ENCODE measurements around the gene NPR1. TPM values are rescaled to one million over a fixed set of nuclear protein-coding genes. Genes with fewer than 3 reads are reported as not detected.
A peak's percentile ranks its signal among the peaks of the same experiment; 100 is the strongest.
"Not testable (repeated sequence)": the region's sequence is repeated elsewhere in the genome, so short reads cannot be mapped to it uniquely, and the experiment has no call there.

NPR1 gene
- total RNA-seq, 1 donor from 2014 or later, result 3.1 TPM

DNA sequence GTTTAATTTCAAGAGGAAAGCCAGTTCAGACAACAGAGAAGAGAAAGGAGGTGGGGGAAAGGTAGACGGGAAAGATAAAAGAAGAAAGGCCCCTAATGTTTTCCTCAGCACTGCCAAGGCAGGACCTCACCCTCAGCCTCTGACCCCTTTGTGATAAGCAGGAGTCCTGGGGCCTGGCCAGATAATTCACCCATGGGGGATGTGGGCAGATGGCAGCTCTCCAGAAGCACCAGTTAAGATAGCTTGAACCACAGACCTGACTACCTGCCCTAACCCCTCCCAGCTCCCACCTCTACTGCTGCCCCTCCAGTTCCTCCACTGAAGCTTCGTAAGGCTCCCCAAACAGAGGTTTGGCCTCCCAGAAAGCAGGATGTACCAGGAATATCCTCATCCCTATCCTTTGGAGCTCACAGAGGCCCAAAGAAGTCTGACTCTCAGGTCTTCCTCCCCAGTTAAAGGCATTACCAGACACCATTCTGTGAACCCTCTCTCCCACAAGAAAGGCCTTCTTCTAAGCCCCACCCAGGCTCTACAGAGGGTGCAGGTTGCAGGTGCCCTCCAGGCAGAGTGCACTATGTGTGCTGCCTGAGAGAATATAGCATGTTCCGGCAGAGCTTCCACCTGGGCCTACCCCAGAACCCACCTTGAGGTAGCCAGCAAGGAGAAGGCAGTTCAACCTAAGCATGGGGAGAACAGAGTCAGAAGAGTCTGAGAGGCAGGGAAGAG lies 29.2 kb upstream of the NPR1 start:
- no peak for DNase-seq (ENCODE audit: low spot score)

DNA sequence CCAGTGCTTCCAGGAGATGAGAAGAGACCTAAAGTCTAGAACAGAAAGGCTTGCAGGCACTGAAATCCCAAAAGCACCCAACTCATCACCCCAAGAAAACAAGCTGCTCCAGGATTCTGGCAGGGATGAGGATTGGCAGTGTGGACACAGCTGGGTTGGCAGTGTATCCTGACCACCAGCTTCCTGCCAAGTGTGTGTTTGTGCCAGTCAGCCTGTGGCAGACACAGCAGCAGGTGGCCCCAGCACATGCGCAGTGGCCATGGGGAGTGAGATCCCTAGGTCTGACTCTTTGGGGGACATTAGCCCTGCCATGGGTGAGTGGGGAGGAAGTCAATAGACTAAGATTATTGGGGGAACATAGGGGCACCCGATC lies 28.6 kb upstream of the NPR1 start:
- no peak for DNase-seq (ENCODE audit: low spot score)

DNA sequence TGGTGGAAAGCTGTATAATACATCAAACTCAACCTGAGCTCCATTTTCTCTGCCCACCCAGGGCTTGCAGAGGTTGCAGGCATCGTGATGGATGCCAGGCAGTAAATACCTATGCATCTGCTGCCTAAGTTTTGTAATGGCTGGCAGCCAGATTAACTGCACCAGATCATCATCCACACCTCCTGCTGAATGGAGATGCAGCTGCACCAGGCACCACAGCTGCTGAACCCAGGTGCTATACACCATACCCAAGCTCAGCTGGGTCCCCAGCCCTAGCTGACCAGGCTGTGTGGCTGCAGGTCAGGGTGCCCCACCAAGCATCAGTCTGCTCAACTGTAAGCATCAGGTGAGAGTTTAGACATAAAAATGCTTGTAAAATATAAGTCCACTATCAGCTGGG lies 26.7 kb upstream of the NPR1 start:
- DNase-seq (ENCODE audit: low spot score), result no peak

DNA sequence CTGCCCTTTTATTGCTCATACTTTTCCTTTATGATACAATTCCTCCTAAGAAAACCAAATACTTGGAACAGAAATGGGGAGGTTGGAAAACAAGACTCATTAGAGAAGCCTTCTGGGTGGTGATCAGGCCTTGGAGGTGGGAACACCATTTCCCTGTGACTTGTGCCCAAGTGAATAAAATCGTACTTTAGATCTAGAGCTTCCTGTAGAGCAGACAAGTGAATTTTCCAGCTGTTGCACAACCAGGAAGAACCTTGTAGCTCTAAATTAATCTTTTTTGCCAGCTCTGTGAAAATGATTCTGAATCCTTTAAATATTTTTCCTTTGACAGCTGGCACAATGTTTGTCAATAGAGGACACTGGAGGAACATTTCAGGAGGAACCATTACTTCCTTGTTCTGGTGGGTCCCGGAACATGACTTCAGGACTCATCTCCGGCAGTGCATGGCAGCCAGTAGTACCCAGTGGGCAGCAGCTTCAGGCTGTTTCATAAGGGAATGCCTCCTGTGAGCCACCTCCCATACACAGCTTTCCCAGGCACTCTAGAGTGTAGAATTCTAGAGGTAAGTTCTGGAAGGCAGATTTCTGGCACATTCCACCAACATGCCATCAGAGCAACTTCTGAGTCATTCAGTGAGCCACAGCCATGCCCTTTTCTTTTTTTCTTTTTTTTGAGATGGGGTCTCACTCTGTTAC lies 25.5 kb upstream of the NPR1 start:
- no peak for DNase-seq (ENCODE audit: low spot score)

DNA sequence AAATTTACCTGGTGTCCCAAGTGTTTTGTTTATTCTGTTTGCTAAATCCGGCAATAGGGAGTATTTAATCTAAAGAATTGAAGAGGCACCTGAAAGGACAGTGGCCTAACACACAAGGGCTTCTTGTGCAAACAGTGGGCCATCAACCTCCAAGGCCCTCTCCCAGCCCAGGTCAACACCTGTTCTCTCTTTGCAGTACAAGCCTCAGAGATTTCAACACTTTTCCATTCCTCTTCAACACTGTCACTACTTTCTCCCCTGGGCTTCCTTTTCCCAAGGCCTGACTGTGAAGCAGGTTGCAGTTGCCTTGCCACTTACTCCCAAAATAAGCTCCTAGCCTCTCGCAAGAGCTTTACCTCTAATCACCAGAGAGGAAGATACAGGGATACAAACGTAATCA lies 23.2 kb upstream of the NPR1 start:
- DNase-seq (ENCODE audit: low spot score), result no peak

DNA sequence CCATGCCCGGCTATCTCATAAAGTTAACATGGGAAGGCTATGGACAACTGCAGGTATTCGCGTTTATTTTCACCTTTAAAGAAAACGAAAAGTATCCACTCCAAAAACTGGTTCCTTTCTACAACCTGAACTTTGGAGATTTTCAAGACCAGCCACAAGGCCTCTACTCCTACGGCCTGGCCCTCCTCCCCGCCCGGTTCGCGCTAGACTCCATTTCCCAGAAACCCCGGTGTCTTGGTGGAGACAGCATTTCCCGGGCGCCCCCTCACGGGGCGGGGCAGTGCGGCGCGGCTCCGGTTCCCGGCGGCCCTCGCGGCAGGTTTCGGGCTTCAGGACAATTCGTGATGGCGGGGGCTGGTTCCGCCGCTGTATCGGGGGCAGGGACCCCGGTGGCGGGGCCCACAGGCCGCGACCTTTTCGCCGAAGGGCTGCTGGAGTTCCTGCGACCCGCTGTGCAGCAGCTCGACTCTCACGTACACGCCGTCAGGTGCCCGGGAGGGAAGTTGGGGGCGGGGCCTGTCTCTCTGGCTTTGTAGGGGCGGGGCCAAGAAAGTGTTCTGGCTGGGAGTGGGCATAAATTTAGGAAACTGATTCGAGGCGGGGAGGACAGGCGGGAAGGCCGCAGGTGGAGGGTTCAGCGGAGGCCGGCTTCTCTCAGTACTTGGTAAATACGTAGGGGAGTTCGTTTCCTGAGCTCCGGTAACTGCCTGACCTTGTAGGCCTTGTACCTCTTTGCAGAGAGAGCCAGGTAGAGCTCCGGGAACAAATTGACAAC lies 19.9 kb upstream of the NPR1 start, which contains the start of gene SNAPIN:
TSS of gene SNAPIN (plus strand) at position 304 of the 775 bp plus-strand sequence. CDS start at position 345, 41 bp downstream.
- DNase-seq (ENCODE audit: low spot score), result peak; percentile 97

DNA sequence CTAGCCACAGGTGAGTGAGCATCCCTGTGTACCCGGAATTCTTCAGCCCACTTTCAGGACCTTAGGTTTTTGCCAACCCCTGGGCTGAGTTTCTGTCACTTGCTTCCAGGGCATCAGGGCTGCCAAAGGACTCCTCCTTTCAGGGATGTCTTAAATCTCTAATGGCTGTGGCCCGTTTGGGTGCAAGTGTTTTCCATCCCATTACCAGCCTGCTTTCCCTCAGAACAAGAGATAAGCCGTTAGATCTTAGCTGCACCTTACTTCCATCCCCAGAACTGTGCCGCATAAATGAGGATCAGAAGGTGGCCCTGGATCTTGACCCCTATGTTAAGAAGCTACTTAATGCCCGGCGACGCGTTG lies 19.3 kb upstream of the NPR1 start:
- no peak for DNase-seq (ENCODE audit: low spot score)

DNA sequence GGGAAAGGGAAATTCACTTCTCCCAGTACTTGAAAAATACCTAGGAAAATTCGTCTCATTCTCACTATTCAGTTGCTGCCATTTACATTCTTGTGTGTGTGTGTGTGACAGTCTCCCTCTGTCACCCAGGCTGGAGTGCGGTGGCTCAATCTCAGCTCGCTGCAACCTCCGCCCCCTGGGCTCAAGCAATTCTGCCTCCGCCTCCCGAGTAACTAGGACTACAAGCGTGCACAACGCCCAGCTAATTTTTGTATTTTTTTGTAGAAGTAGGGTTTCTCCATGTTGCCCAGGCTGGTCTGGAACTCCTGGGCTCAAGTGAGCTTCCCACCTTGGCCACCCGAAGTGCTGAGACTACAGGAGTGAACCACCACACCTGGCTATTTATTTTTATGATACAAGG lies 18.8 kb upstream of the NPR1 start:
- no peak for DNase-seq (ENCODE audit: low spot score)

DNA sequence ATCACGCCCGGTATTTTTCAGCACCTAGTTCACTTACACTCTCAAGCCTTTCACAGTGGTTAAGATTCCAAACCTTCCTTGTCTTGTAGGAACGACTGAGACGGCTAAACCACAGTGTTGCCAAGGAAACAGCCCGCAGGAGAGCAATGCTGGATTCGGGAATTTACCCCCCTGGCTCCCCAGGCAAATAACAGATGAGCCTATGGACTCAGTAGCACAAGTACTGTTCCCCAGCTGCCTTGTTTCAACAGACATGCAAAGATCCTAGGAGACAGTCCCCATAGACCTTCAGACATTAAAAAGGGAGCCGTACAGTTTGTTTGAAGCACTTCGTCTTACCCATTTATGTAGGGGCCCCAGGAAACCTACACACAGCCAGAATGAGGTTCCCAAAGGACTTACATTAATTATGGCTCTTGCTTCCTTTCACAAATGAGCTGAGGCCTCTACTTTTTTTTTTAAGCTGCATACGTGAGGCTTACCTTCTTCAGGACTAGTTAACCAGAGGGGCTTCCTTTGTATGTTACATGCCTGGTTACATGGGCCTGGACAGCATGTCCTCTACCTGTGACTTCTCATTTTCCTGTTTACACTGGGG lies 17.3 kb upstream of the NPR1 start:
- DNase-seq (ENCODE audit: low spot score), result no peak

DNA sequence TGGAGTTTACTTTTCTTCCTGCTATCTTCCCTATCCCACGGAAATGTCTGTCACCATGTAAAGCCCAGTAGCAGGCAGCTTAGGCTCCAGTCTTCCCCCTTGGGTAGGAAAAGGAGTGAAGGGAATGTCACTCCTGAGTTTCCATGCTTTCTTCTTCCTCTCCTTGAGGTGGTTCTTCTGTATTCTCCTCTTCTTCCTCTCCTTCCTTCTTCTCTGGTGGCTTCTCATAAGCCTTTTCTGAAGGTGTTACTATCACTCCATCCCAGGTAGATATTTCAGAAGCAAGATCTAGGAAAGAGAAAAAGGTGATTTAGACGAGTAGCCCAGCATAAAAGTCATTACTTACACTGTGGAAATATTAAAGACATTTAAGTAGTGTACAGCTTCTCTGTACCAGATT lies 16.2 kb upstream of the NPR1 start:
- DNase-seq (ENCODE audit: low spot score), result no peak

DNA sequence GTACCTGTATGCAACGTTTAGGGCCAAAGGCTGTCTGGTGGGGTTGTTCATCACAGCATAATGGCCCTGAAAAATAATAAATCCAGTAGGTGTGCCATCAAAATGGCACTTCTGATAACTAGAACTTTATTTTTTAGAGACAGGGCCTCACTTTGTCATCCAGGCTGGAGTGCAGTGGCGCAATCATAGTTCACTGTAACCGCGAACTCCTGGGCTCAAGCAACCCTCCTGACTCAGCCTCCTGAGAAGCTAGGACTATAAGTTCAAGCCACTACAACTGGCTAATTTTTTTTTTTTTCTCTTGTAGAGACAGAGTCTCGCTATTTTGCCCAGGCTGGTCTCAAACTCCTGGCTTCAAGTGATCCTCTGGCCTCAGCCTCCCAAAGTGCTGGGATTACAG lies 15.3 kb upstream of the NPR1 start:
- DNase-seq (ENCODE audit: low spot score), result no peak

DNA sequence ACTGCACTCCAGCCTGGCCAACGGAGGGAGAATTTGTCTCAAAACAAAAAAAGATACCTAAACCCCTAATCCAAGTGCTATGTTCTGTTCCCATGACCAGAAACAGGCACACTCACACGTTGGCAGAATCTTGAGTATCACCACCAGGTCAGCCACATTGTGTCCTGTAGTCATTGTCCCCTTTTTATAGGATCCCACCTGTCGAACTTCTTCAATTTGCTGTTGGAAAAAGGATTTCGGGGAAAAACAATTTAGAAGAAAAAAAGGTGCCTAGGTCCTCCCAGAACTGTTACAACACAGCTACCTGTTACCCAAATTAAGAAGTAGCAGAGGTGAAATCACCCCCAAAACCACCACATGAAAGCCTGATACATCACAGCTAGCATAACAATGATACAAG lies 11.0 kb upstream of the NPR1 start:
- DNase-seq (ENCODE audit: low spot score), result no peak

DNA sequence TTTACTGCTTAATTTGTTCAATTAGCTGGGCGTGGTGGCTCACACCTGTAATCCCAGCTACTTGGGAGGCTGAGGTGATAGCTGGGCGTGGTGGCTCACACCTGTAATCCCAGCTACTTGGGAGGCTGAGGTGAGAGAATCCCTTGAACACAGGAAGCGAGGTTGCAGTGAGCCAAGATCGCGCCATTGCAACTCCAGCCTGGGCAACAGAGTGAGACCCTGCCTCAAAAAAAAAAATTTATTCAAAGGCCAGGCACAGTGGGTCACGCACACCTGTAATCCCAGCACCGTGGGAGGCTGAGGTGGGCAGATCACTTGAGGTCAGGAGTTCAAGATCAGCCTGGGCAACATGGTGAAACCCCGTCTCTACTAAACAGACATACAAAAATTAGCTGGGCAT lies 9.8 kb upstream of the NPR1 start:
- not testable (repeated sequence) for DNase-seq (ENCODE audit: low spot score)

DNA sequence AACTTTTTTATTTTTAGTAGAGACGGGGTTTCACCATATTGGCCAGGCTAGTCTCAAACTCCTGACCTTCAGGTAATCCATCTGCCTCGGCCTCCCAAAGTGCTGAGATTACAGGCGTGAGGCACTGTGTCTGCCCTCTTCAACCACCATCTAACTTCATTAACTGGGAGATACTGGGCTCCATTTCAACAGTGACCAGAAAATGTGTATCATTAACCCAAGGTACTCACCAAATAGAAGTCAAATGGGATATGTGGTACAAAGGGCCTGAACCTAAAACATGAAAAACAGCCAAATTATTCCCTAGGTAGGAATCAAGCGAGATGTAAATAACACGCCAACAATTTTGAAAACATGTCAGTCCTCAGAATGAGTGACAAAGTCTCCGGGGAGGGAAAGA lies 8.9 kb upstream of the NPR1 start:
- no peak for DNase-seq (ENCODE audit: low spot score)

DNA sequence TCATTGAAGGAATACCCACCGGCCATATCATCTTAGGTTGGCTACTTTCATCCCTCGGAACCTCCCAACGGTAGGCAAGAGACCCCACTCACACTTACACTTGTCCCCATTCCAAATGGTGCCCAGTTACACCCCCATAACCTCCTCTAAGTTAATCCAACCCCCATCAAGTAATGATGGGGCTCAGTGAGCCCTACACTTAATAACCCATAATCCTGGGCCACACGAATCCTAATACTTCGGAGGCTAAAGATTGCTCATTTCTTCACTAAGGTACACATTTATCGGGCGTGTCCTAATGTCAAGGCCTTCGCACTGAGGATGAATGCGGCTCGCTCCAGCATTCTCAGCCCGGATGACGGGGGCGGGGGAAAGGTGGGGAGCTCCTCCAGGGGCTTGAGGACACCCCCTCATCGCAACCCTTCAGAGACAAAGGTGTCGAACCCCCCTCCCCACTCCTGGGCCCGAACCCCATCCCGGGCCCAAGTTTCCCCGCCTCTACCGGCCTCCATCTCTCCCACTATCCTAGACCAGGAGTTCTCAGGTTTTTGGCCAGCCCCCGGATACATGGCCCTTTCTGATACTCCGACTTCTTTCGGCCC lies 8.1 kb upstream of the NPR1 start:
- peak; percentile 22 for DNase-seq (ENCODE audit: low spot score)

DNA sequence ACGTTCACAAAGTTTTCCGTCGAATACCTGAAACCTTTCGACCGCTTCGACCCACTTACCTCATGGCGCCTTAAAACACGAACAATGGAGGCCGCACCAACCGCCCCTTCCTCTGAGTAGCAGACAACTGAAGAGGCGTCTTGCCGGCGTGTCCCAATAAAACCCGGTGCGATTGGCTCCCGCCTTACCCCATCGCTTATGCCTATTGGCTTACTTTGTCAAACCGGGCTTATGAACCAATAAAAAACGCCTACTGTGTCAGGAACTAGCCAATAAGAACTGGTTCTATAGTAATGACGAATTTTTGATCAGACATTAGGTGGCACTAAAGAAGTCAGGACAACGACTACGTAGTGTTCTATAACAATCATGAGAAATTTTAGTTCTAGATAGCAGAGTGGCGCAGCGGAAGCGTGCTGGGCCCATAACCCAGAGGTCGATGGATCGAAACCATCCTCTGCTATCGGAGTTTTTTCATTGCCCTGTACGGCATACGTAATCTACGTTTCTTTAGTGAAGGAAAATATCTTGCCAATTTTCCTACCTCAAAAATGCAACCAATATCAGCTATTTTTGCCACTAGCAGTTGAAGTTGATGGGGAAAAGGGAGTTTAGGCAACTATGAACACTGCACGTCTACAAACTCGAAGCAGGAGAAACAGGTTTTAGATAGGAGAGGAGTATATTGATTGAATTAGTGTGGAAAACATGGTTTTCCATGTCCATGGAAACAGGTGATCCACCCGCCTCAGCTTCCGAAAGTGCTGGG lies 7.4 kb upstream of the NPR1 start, which contains the start of gene ILF2:
TSS of gene ILF2 (minus strand) at position 135 of the 769 bp plus-strand sequence. CDS start at position 64, 71 bp downstream.
- peak; percentile 100 for DNase-seq (ENCODE audit: low spot score)

DNA sequence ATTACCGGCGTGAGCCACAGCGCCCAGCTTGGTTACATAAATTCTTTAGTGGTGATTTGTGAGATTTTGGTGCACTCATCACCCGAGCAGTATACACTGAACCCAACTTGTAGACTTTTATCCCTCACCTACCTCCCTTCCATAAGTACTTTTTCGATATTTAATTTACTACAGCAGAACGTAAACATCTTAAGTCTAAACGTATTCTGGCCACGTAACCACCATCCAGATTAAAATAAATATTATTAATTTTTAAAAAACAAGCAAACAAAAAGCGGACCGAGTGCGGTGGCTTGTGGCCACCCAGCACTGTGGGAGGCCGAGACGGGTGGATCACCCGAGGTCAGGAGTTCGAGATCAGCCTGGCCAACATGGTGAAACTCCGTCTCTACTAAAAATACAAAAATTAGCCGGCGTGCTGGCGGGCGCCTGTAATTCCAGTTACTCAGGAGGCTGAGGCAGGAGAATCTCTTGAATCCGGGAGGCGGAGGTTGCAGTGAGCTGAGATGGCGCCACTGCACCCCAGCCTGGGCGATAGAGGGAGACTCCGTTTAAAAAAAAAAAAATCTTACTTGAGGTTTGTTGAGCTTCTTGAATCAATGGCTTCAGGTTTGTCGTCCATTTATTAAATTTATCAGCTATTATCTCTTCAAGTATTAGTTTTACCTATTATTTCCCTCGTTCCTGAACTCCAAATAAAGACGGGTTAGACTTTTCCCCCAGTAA lies 6.7 kb upstream of the NPR1 start:
- DNase-seq (ENCODE audit: low spot score), result not testable (repeated sequence)

DNA sequence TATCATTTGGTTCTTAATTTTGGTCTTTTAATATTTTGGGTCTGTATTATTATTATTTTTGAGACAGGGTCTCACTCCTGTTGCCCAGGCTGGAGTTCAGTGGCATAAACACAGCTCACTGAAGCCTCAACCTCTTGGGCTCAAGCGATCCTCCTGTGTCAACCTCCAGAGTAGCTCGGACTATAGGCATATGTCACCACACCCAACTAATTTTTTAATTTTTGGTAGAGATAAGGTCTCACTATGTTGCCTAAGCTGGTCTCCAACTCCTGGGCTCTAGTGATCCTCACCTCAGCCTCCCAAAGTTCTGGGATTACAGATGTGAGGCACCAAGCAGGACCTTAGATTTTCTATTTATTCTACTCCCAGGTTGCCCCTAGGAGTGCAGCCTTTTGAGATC lies 5.0 kb upstream of the NPR1 start:
- DNase-seq (ENCODE audit: low spot score), result no peak

DNA sequence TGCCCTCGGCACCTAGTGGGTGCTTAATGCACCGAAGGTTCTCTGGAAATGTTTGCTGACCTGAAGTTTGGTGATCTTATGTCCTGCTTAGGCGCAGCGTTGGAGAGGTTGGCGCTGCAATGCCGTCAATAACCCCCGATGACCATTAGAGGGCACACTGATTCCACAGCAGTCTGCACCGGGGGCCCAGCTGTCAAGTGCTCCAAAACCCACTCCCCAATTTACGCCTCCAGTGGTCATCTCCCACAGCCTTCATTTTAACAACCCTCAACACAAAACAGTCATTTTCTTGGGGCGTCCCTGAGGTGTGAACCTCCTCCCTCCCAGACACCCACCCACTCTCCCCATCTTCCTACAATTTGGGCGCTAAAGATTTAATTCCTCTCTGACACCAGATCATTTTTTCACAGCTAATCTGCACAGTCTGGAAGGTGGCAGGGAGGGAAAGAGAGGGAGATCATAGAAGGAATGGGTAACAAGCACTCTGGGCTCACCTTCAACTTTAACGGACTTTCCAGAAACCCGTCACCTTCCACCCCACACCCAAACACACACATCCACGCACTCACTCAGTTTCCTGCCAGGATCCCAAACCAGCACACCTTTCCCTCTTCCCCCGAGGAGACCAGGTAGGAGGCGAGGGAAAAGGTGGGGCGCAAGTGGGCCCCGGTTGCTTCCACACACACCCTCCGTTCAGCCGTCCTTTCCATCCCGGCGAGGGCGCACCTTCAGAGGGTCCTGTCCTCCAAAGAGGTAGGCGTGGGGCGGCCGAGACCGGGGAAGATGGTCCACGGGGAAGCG lies 570 bp upstream of the NPR1 start:
- peak; percentile 52 for DNase-seq (ENCODE audit: low spot score)
